COR-L47 (cell line): ENCODE data around the gene HBA2.
"Not testable (repeated sequence)": the region's sequence is repeated elsewhere in the genome, so short reads cannot be mapped to it uniquely, and the experiment has no call there.

ENCODE experiments used
- DNase-seq: peaks from one replicate; lab custom pipeline; 2025; lab: John Stamatoyannopoulos, UW

Gene HBA2

GRCh38 chr16:194516-194915, 21.8 kb downstream of the HBA2 start:
- no peak for DNase-seq

- DNase-seq = no peak
Measured at GRCh38 chr16:200388-200787, 27.7 kb downstream of the HBA2 start.

GRCh38 chr16:203246-203645, 30.6 kb downstream of the HBA2 start:
- no peak for DNase-seq

- not testable (repeated sequence) for DNase-seq
Measured at GRCh38 chr16:204046-204445, 31.4 kb downstream of the HBA2 start.

- not testable (repeated sequence) for DNase-seq
Measured at GRCh38 chr16:209359-209758, 36.7 kb downstream of the HBA2 start.

GRCh38 chr16:211631-212180, 39.0 kb downstream of the HBA2 start:
- DNase-seq = not testable (repeated sequence)

- no peak for DNase-seq
Measured at GRCh38 chr16:212999-213398, 40.3 kb downstream of the HBA2 start.

- no peak for DNase-seq
Measured at GRCh38 chr16:220021-220420, 47.3 kb downstream of the HBA2 start.
